GM21786 (cell line): ENCODE measurements around the gene GPATCH4.
A peak's percentile ranks its signal among the peaks of the same experiment; 100 is the strongest.
"Not testable (repeated sequence)": the region's sequence is repeated elsewhere in the genome, so short reads cannot be mapped to it uniquely, and the experiment has no call there.

Experiments used
- ATAC-seq: cut with Tn5 transposase; IDR thresholded peaks from one replicate; pipeline ENCODE4 v1.9.1; 2021; ENCODE audit not compliant: unreplicated experiment

The GPATCH4 gene

GRCh38 chr1:156598731-156599432 is 2.4 kb downstream of the GPATCH4 start:
- ATAC-seq: no peak

- no peak for ATAC-seq
Observed at GRCh38 chr1:156598125-156598524, 3.2 kb downstream of the GPATCH4 start.

- ATAC-seq: no peak
Observed at GRCh38 chr1:156596426-156596825, 4.9 kb downstream of the GPATCH4 start.

- no peak for ATAC-seq
Observed at GRCh38 chr1:156595016-156595415, 6.3 kb downstream of the GPATCH4 start.

GRCh38 chr1:156594190-156594589 is 7.1 kb downstream of the GPATCH4 start:
- no peak for ATAC-seq

GRCh38 chr1:156593661-156593989 is 7.7 kb downstream of the GPATCH4 start:
- ATAC-seq: no peak

GRCh38 chr1:156592910-156593660 is 8.2 kb downstream of the GPATCH4 start:
- no peak for ATAC-seq

GRCh38 chr1:156592158-156592909 is 8.9 kb downstream of the GPATCH4 start:
- ATAC-seq: no peak

GRCh38 chr1:156591432-156592157 is 9.7 kb downstream of the GPATCH4 start, which contains the start of gene NAXE:
TSS of gene NAXE (plus strand) at chr1:156591776. CDS start at chr1:156591805, 29 bp downstream.
- ATAC-seq: peak; percentile 60

- no peak for ATAC-seq
Observed at GRCh38 chr1:156591181-156591431, 10.2 kb downstream of the GPATCH4 start.

- no peak for ATAC-seq
Observed at GRCh38 chr1:156590326-156591180, 10.7 kb downstream of the GPATCH4 start.

- ATAC-seq: no peak
Observed at GRCh38 chr1:156589546-156589945, 11.7 kb downstream of the GPATCH4 start.

GRCh38 chr1:156587927-156588326 is 13.4 kb downstream of the GPATCH4 start:
- ATAC-seq: not testable (repeated sequence)

- ATAC-seq: no peak
Observed at GRCh38 chr1:156586892-156587477, 14.3 kb downstream of the GPATCH4 start.

GRCh38 chr1:156586323-156586722 is 15.0 kb downstream of the GPATCH4 start:
- no peak for ATAC-seq

GRCh38 chr1:156584813-156585212 is 16.5 kb downstream of the GPATCH4 start:
- ATAC-seq: no peak

- ATAC-seq: no peak
Observed at GRCh38 chr1:156583821-156584622, 17.3 kb downstream of the GPATCH4 start.

GRCh38 chr1:156582388-156583017 is 18.8 kb downstream of the GPATCH4 start:
- ATAC-seq: no peak
